ENCODE measurements around the gene VASP. TPM values are rescaled to one million over a fixed set of nuclear protein-coding genes. Genes with fewer than 3 reads are reported as not detected.

The VASP gene
- total RNA-seq, 6 experiments from 2014 or later, result 179 to 199 (median 185) TPM

DNA sequence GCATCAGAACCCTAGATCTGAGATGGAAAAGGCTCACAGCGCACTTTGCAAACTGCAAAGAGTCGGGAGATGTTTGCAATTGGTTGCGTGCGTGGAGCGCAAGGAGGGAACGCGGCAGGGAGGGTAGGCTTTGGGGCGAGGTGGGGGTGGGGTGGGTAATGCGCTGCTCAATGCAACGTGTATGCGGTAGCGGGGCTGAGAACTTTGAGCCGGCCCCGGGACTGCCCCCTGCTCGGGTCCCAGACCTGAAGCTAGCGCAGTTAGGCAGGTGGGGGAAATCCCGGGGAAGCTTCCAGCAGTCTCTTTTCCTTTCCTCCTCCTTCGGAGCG is 38.5 kb upstream of the VASP start:
- DNase-seq, result no peak
- H3K4me3 Mint-ChIP-seq, result peak overlapping the region; percentile 89
- H3K9me3 Mint-ChIP-seq, result peaks cover 38% of the 10 kb centered on the region
- H3K27me3 Mint-ChIP-seq (ENCODE audit: insufficient read depth), result peaks cover 58% of the 10 kb centered on the region
- H3K4me1 Mint-ChIP-seq (ENCODE audit: low read depth), result peaks cover 48% of the 10 kb centered on the region
- H3K27ac Mint-ChIP-seq, result peak overlapping the region; percentile 93
- TF ChIP-seq, protein P1, sequence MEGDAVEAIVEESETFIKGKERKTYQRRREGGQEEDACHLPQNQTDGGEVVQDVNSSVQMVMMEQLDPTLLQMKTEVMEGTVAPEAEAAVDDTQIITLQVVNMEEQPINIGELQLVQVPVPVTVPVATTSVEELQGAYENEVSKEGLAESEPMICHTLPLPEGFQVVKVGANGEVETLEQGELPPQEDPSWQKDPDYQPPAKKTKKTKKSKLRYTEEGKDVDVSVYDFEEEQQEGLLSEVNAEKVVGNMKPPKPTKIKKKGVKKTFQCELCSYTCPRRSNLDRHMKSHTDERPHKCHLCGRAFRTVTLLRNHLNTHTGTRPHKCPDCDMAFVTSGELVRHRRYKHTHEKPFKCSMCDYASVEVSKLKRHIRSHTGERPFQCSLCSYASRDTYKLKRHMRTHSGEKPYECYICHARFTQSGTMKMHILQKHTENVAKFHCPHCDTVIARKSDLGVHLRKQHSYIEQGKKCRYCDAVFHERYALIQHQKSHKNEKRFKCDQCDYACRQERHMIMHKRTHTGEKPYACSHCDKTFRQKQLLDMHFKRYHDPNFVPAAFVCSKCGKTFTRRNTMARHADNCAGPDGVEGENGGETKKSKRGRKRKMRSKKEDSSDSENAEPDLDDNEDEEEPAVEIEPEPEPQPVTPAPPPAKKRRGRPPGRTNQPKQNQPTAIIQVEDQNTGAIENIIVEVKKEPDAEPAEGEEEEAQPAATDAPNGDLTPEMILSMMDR (IDR thresholded peaks at IDR 0.05), result no peak
- peaks cover 11% of the 10 kb centered on the region; the same call in 1 of the 2 replicates for H3K36me3 Mint-ChIP-seq (ENCODE audit: low read depth)

DNA sequence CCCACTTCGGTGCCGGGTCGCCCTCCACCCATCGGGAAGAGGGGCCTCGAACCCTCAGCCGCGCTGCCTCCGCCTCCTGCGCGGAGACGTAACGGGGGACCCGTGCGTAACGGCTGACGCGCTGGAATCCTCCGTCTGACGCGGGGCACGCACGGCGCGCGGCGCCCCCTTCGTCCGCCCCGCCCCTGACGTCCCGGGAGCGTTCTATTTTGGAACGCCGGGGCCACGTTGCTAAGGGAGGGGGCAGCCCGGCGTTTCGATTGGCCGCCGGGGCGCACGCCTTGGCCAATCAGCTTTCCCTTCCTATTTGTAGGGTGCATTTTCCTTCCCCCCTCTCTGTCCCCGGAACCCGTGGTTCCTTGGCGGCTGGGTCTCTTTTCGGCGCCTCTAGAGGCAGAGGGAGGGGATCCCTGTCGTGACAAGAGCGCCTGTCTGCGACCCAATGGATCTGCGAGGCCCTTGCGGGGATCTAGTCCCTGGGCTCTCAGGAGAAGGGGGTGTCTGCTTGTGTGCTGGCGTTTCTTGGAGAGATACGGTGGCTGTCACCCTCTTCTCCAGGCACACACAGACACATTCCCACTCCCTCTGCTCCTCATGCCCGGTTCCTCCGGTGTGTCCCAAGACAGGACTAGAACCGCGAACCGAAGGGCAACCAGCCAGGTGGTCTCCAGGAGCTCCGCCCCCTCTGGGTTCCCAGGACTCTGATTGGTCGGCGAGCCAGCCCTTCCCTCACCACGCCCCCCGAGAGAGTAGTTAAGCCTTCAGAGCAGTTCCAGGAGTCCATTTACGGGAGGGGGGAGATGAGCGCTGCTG is 37.9 kb upstream of the VASP start:
- Mint-ChIP-seq H3K9me3 (peaks cover 44% of the 10 kb centered on the region), H3K27ac (peak overlapping the region; percentile 93), H3K27me3 (ENCODE audit: insufficient read depth) (peaks cover 64% of the 10 kb centered on the region), H3K4me1 (ENCODE audit: low read depth) (peaks cover 54% of the 10 kb centered on the region), H3K4me3 (peak overlapping the region; percentile 89), H3K36me3 (ENCODE audit: low read depth) (peaks cover 15% of the 10 kb centered on the region)
- TF ChIP-seq, protein P1 (IDR thresholded peaks at IDR 0.05), result peak; percentile 37
- DNase-seq, result peak; percentile 86

DNA sequence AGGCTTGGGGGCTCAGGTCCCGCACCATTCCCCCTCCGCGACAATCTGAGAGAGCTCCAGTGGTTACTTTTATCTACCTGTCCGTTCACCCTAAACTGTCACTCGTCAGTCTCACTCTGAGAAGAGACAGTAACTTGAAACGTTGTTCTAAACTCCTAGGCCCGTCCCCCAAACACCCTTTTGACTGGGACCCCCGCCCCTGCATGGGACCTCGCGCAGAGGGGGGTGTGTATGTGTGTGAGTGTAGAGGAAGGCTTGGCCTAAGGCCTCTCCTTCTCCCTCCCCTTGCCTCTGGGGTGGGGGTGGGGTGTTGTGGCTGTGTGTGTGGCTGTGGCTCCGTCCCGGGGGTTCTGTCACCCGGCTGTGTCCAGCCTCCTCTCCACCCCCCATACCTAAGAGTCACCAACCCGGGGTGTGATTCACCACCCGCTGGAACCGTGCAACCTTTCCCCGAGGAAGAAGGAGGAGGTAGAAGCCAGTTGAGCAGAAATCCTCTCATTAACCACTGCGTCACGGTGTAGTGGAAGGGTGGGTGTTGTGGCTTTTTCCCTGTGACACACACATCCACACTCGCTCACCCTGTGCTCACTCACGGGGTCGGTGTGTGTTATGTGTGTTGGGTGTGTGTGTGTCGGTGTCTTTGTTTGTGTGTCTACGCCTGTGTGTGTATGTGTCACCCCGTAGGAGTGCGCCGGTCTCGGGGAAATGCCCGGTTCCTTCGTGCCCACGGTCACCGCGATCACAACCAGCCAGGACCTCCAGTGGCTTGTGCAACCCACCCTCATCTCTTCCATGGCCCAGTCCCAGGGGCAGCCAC is 37.1 kb upstream of the VASP start:
- Mint-ChIP-seq H3K4me3 (peak overlapping the region; percentile 89), H3K4me1 (ENCODE audit: low read depth) (peaks cover 62% of the 10 kb centered on the region), H3K27me3 (ENCODE audit: insufficient read depth) (peaks cover 72% of the 10 kb centered on the region), H3K9me3 (peaks cover 52% of the 10 kb centered on the region), H3K27ac (peak overlapping the region; percentile 93), H3K36me3 (ENCODE audit: low read depth) (peaks cover 23% of the 10 kb centered on the region)
- DNase-seq, result peak; percentile 87
- TF ChIP-seq, protein P1 (IDR thresholded peaks at IDR 0.05), result no peak

DNA sequence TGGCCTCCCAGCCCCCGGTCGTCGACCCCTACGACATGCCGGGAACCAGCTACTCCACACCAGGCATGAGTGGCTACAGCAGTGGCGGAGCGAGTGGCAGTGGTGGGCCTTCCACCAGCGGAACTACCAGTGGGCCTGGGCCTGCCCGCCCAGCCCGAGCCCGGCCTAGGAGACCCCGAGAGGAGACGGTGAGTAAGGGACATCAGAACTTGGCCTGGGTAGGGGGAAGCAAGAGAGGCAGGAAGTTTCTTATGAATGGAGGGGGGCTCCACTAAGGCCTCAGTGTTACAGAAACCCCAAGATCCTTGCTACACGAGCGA is 36.6 kb upstream of the VASP start:
- H3K9me3 Mint-ChIP-seq, result peaks cover 58% of the 10 kb centered on the region
- H3K27ac Mint-ChIP-seq, result peak overlapping the region; percentile 93
- DNase-seq, result no peak
- peaks cover 68% of the 10 kb centered on the region for H3K4me1 Mint-ChIP-seq (ENCODE audit: low read depth)
- TF ChIP-seq, protein P1 (IDR thresholded peaks at IDR 0.05), result no peak
- H3K27me3 Mint-ChIP-seq (ENCODE audit: insufficient read depth), result peaks cover 78% of the 10 kb centered on the region
- peaks cover 27% of the 10 kb centered on the region for H3K36me3 Mint-ChIP-seq (ENCODE audit: low read depth)
- H3K4me3 Mint-ChIP-seq, result peak overlapping the region; percentile 89

DNA sequence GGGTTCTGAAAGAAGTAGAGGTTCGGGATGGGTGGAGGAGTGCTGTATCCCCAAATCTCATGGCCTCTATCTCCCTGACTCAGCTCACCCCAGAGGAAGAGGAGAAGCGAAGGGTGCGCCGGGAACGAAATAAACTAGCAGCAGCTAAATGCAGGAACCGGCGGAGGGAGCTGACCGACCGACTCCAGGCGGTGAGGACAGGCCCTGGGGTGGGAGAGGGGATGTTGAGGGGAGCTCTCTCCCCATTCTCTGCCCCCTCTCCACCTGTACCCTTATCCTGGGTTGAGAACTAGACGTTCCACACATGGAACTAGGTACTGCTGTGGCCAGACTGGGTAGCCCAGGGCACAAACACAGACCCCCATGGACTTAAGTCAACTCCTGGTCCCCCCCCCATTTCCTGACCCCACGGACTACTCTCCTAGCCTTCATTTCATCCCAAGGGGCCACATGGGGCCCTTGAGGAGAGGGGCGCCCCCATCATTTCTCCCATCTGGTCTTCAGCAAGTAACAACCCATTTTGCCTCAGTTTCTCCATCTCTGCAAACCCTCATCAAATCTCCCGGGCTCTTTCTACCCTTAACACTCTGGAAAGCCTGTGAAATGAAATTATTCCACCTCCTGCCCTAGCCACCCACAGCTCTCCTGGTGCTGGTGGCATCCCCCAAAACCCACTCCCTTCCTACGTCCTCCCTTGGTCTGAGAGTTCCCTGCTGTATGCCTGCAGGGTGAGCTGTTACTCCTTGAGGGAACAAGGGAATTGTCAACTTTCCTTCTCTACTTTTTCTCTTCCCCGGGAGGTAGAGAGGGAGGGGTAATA is 36.0 kb upstream of the VASP start:
- Mint-ChIP-seq H3K9me3 (peaks cover 64% of the 10 kb centered on the region), H3K27me3 (ENCODE audit: insufficient read depth) (peaks cover 84% of the 10 kb centered on the region), H3K36me3 (ENCODE audit: low read depth) (peaks cover 30% of the 10 kb centered on the region), H3K27ac (peak overlapping the region; percentile 93), H3K4me1 (ENCODE audit: low read depth) (peaks cover 73% of the 10 kb centered on the region), H3K4me3 (peak overlapping the region; percentile 89)
- TF ChIP-seq, protein P1 (IDR thresholded peaks at IDR 0.05), result no peak
- DNase-seq, result no peak
